GM19238 (cell line): Measurements from ENCODE around the gene TFB1M.
"Not testable (repeated sequence)": the region's sequence is repeated elsewhere in the genome, so short reads cannot be mapped to it uniquely, and the experiment has no call there.

Experiments used
- DNase-seq: peaks from one replicate; pipeline ENCODE4 v3.0.0; 2011; ENCODE audit warnings: low spot score; ENCODE audit not compliant: insufficient read length

The TFB1M gene

GRCh38 chr6:155330133-155330734 lies 15.9 kb upstream of the TFB1M start:
- DNase-seq, result no peak

DNA sequence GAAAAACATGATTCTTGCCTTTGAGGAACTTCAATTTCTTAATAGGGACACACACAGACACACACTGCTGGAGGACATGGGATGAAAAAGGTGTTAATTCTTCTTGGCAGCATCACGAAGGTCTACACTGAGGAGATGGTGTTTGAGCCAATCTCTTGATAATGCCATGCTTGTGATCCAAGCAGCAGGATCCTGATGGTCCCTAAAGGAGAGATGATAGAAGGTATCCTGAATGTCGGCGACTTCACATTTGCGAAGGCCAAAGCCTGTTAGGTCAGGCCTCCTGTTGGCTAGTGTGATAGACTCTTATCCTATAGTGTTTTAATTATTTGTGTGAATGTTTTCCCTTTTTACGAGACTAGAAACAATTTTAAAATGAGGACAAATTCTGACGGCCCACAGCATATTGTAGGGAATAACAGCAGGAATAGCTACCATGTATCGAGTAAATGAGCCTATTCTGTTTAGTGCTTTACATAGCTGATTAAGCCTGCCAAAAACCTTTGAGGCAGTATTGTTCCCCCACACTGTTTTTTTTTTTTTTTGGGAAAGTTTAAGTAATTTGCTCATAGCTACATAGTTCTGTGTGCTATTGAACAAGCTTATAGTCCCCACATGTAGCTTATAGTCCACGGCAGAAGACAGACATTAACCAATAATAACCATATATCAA lies 15.3 kb upstream of the TFB1M start:
- no peak for DNase-seq

GRCh38 chr6:155328539-155329459 lies 14.5 kb upstream of the TFB1M start:
- no peak for DNase-seq

DNA sequence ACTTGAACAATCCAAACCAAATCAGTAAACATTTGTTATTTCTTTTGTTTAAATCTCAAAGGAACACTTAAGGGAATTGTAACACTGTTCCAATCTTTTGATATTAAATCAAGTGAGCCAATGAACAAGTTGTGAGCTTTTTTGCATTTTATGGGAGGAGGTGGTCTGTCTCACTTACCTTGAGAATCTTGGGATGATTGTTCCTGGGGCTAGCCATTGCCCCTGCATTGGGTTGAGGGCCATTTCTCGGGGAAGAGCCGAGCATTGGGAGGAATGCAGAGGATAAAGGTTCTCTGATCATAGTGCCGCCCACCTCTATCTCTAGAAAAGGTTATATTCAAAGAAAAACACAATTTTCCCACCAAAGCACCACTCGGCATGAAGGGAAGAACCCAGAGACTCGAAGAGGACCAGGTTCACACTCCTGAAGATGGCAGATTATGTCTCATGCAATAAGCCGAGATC lies 13.8 kb upstream of the TFB1M start:
- DNase-seq, result no peak

DNA sequence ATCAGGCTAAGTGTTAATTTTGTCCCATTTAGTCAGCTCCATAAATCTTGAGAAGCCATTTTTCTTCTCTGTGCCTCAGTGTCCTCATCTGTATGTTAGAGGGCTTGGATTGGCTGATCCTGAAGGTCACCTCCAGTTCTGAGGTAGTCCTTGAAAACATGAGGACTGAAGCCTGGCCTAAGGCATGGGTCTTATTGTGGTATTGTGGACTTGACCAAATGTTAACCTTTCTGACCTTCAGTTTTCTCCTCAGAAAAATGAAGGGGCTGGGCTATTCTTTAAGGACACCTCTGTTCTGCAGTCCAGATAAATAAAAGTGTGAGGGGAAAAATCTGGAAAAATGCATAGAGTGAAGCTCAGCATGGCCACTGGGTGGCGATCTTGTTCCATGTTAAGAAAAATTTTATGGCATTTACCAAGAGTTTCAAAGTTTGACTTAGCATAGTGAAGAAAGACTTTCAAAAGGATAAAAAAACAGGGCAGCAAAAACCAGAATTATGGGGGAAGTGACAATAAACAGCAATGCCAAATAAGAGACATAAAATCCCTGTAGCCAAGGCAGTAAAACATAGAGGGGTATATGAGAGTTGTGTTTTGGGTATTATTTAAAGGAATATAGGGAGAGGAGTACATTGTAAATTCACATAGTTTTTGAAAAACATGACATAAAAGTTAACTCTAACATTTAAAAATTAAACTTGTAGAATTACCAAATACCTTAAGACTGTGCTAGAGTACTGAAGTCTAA lies 13.2 kb upstream of the TFB1M start:
- DNase-seq, result no peak

GRCh38 chr6:155325700-155326516 lies 11.6 kb upstream of the TFB1M start:
- no peak for DNase-seq

DNA sequence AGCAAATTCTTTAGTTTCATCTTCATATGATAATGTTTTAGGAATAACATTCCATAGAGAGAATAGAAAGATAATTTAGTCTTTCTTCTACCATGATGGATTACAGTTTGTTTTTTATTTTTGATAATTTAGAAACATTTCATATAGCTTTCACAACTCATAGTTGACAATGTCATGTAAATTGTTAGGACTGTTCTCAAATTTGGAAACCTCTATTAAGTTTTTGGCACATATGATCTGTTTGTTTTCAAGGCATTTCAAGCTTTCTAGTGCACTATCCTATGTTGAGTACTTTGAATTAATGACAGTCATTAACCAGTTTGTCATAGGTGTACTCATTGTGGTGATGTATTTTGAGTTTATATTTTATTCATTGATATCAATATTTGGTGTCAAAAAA lies 10.7 kb upstream of the TFB1M start:
- DNase-seq, result no peak

DNA sequence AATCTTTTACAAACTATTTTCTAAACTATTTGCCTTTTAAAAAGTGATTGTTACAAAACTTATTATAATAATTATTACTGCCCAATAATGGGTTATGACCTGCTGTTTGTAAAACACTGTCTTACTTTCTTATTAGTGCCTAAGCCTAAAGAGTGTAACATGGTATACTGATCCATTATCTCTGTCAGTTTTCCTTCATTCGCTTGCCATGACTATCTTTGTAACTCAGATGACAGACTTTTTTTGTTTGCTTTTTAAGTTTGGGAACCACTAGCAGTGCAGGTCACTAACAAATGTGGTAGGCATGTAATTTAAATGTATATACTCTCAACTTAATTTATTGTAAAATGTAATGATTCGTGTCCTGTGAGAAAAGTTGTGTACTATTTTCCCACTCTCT lies 9.9 kb upstream of the TFB1M start:
- no peak for DNase-seq

- no peak for DNase-seq
Observed at GRCh38 chr6:155319902-155320301, 5.6 kb upstream of the TFB1M start.

- DNase-seq, result no peak
Observed at GRCh38 chr6:155317186-155317585, 2.9 kb upstream of the TFB1M start.

GRCh38 chr6:155316419-155316818 lies 2.1 kb upstream of the TFB1M start:
- DNase-seq, result no peak

DNA sequence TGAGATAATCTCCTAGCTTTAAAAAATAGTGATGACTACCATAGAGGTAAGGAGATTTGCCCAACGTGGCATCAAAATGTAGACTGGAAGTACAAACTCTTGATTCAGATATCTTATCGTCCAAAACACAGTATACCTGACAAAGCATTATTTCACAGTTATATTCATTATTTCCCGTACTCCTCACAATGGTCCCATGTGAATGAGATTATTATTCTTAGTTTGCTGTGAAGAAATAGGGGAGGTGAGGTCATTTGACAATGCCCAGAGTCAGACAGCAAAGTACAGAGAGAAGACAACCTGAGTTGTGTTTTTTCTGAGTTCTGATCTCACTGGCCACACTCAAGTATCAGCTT lies 1.2 kb upstream of the TFB1M start:
- DNase-seq, result no peak

- no peak for DNase-seq
Observed at GRCh38 chr6:155314773-155315515, 660 bp upstream of the TFB1M start.

- DNase-seq, result no peak
Observed at GRCh38 chr6:155313602-155314091, 637 bp downstream of the TFB1M start.

DNA sequence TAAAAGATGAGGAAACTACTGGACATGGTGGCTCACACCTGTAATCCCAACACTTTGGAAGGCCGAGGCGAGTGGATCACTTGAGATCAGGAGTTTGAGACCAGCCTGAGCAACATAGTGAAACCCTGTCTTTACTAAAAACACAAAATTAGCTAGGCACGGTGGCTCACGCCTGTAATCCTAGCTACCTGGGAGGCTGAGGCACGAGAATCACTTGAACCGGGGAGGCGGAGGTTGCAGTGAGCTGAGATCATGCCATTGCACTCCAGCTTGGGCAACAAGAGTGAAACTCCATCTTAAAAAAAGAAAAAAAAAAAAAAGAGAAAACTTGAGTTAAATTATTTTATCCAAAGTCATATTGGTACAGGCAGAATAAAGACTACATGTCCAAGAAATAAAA lies 1.3 kb downstream of the TFB1M start:
- not testable (repeated sequence) for DNase-seq

GRCh38 chr6:155311583-155311982 lies 2.7 kb downstream of the TFB1M start:
- DNase-seq, result no peak

DNA sequence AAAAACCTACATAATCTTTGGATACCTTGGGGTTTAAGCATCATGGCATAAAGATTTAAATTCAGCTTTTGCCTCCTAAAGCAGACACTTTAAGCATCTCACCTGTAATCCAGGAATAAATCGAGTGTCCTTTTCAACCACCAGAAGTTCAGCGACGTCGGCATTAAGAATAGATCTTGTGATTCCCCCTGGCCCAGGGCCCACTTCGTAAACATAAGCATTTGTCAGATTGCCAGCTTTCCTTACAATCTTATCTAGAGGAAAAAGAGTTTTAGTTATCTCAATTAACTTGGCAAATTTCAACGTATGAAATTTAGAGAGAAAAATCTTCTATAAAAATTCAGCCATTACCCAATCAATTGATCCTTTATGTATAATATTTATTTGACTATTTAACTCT lies 3.2 kb downstream of the TFB1M start:
- DNase-seq, result no peak

DNA sequence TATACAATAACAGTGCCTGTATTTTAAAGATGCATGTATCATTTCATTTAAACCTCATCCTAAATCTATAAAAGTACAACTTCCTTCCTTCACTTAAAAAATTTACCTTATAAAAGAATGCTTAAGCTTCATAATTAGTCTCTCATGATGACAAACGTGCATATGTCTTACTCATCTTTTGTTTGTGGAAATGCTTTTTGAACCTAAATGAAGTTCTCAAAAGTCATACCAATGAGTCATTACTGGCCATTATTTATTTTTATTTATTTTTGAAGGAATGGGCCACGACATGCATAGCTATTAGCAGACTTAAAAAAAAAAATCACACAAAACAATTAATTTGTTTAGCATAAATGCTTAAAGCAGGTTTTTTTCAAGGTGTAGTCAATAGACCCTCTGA lies 3.7 kb downstream of the TFB1M start:
- no peak for DNase-seq

GRCh38 chr6:155309150-155309549 lies 5.1 kb downstream of the TFB1M start:
- no peak for DNase-seq

DNA sequence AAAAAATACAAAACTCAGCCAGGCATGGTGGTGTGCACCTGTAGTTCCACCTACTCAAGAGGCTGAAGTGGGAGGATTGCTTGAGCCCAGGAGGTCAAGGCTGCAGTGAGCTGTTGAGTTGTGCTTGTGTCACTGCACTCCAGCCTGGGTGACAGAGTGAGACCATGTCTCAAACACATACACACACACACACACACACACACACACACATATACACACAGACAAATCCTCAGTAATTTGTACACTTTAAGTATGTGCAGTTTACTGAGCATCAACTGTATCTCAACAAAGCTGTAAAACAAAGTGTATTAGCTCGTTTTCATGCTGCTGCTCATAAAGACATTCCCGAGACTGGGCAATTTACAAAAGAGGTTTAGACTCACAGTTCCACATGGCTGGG lies 7.3 kb downstream of the TFB1M start:
- DNase-seq, result no peak
